Bronchial epithelial cell (primary cell): ENCODE data around the gene LRFN4. TPM values are rescaled to one million over a fixed set of nuclear protein-coding genes. Genes with fewer than 3 reads are reported as not detected.

ENCODE experiments used
- DNase-seq: peaks from one replicate; pipeline ENCODE4 v3.0.0-alpha.2; 2010; ENCODE audit warnings: low read depth
- FAIRE-seq: peaks from 2 replicates; lab custom pipeline; 2011; peaks lifted over from hg19 to GRCh38; lab: Jason Lieb, UNC
- H3K27me3 ChIP-seq: 2 replicates; pipeline ENCODE4 v1.5.1; 2011; ENCODE audit warnings: low read length; ENCODE audit not compliant: control insufficient read depth, insufficient read depth
- H3K36me3 ChIP-seq: 2 replicates; pipeline ENCODE4 v1.5.1; 2011; ENCODE audit warnings: low read length; ENCODE audit not compliant: control insufficient read depth, insufficient read depth
- H3K4me3 ChIP-seq: 2 replicates; pipeline ENCODE4 v1.5.1; 2011; ENCODE audit warnings: mild to moderate bottlenecking, low read depth, low read length, control low read depth
- total RNA-seq: library from RNA; depleted of rRNA; stranded (reverse); fragments of >200 nt; gene quantifications from 2 replicates; pipeline ENCODE4 v1.2.1, GENCODE V29; 2014
- TF ChIP-seq, protein P1 (sequence below): IDR thresholded peaks from 2 replicates; pipeline ENCODE4 v1.5.1; 2011; ENCODE audit warnings: mild to moderate bottlenecking, moderate library complexity, low read length, control low read depth, inconsistent platforms; ENCODE audit not compliant: insufficient read depth, severe bottlenecking

The LRFN4 gene
- total RNA-seq, 1 donor from 2014 or later, result 16.3 TPM

DNA sequence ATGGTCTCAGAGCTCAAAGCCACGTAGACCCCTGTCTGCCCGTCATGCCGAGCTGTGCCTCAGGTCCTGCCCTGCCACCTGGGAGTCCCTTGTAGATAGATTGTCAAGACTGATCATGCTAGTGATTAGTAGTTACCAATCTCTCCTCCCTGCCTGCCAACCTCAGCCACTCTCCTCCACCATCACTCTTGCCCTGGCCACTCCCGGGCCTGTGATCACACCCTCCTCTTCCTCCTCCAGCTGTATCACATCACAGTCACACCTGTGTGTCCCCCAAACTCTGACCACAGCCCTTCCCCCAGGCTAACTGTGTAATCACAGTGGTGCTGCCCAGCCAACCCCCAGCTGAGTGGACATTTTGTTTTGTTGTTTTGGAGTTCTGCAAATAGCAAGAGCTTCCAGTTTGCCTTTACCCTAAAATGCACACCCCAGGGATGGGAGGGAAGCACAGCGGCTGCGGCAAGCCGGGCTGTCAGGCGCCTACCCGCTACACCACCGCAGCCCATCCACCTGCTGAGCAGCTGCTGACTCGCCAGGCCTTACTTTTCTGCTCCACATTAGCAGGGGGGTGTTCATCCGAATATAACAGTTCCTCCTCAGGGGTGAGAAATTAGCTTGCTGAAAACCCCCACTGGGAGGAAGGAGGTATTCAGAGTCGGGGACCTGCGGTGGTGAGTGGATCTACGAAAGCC lies 45.8 kb downstream of the LRFN4 start:
- no peak for FAIRE-seq
- H3K36me3 ChIP-seq, result no peaks in the 10 kb centered on the region
- no peaks in the 10 kb centered on the region for H3K27me3 ChIP-seq
- TF ChIP-seq, protein P1, sequence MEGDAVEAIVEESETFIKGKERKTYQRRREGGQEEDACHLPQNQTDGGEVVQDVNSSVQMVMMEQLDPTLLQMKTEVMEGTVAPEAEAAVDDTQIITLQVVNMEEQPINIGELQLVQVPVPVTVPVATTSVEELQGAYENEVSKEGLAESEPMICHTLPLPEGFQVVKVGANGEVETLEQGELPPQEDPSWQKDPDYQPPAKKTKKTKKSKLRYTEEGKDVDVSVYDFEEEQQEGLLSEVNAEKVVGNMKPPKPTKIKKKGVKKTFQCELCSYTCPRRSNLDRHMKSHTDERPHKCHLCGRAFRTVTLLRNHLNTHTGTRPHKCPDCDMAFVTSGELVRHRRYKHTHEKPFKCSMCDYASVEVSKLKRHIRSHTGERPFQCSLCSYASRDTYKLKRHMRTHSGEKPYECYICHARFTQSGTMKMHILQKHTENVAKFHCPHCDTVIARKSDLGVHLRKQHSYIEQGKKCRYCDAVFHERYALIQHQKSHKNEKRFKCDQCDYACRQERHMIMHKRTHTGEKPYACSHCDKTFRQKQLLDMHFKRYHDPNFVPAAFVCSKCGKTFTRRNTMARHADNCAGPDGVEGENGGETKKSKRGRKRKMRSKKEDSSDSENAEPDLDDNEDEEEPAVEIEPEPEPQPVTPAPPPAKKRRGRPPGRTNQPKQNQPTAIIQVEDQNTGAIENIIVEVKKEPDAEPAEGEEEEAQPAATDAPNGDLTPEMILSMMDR, result no peak
- H3K4me3 ChIP-seq, result no peak overlapping the region
- no peak for DNase-seq

DNA sequence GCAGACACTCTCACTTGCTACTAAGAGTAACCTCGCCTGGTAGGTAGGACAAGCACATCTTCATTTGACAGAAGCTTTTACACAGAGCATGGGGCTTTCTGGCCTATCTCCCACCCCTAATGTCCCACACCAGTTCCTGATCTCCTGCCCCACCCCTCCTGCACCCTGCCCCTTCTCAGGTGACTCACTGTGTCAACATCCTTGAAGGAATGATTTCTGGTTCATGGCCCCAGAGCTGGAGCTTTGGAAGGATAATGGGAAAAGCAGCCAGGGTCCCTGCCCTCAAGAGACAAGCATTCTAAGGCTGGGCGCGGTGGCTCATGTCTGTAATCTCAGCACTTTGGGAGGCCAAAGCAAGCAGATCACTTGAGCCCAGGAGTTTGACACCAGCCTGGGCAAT lies 47.2 kb downstream of the LRFN4 start:
- FAIRE-seq (no peak), DNase-seq (peak; percentile 64)
- Histone ChIP-seq H3K36me3 (no peaks in the 10 kb centered on the region), H3K27me3 (no peaks in the 10 kb centered on the region), H3K4me3 (no peak overlapping the region)
- TF ChIP-seq, protein P1, result no peak

DNA sequence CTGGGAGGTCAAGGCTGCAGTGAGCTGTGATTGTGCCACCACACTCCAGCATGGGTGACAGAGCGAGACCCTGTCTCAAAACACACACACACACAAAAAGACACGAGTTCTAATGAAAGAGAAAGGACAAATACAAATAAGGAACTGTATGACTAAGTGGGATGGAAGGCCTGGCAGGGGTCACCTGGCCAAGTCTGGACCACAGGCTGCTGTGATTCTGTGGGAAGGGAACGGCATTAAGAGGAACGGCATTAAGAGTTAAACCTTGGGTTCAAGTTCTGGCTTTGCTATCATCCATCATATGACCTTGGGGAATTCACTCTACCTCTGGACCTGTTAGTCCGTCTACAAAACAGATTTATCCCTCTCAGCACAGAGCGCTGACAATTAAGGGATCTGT lies 47.7 kb downstream of the LRFN4 start:
- FAIRE-seq (no peak), DNase-seq (no peak)
- H3K36me3 ChIP-seq, result no peaks in the 10 kb centered on the region
- H3K4me3 ChIP-seq, result no peak overlapping the region
- H3K27me3 ChIP-seq, result no peaks in the 10 kb centered on the region
- TF ChIP-seq, protein P1, result no peak

DNA sequence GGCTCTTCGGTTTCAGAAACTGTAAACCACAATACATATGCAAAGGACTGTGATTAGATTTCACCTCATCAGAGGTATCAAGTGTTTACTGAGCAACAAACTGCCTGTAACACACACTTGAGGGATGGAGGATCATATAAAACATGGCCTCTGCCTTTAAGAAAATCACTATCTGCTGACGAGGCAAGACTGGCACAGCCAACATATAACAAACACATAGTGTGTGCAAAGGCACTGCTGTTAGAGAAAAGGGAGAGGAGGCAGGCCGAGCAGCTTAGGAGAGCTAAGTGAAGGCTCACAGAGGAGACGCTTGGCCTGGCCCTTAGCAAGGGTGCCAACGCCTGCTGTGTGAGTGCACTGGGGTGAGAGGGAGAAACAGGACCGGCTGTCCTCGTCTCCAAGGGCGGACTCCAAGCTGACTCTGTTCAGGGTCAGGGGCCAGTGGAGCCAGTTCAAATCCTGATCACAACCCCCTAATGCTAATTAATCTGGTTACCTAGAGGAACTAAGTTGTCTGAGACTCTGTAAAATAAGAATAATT lies 48.2 kb downstream of the LRFN4 start:
- FAIRE-seq (no peak), DNase-seq (peak; percentile 15)
- TF ChIP-seq, protein P1, result no peak
- Histone ChIP-seq H3K36me3 (no peaks in the 10 kb centered on the region), H3K4me3 (no peak overlapping the region), H3K27me3 (no peaks in the 10 kb centered on the region)

DNA sequence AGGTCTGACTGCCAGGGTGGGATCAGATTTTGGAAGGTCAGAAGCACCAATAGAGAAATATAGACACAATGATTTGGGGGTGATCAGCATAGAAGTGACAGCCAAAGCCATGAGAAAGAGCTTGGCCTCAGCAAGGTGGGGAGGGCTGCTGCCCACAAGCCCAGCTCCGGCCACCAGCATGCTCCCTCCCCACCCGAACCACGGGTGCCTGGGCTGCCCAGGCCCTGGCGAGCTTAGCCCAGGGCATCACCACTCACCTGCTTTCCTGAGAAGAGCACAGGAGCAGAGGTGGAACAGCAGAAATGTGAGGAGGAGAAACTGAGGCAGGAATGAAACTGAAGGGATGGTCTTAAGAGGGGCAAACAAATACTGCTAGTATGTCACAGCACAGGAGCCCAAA lies 48.8 kb downstream of the LRFN4 start:
- no peaks in the 10 kb centered on the region for H3K27me3 ChIP-seq
- H3K4me3 ChIP-seq, result peak overlapping the region; percentile 3
- TF ChIP-seq, protein P1, result no peak

More for the DNA sequence above, 48.8 kb downstream of the LRFN4 start:
- DNase-seq (no peak), FAIRE-seq (no peak)
- no peaks in the 10 kb centered on the region for H3K36me3 ChIP-seq
